GM18498 (cell line): ENCODE data around the gene TRIM45.
"Not testable (repeated sequence)": the region's sequence is repeated elsewhere in the genome, so short reads cannot be mapped to it uniquely, and the experiment has no call there.

Experiments
- ATAC-seq: cut with Tn5 transposase; IDR thresholded peaks from one replicate; pipeline ENCODE4 v1.9.1; 2021; ENCODE audit warnings: mild to moderate bottlenecking, moderate library complexity; ENCODE audit not compliant: unreplicated experiment

Gene TRIM45

GRCh38 chr1:117121589-117122329 lies at the start of gene TRIM45:
Gene TRIM45 (minus strand): TSS chr1:117121749. CDS start chr1:117121201, 548 bp downstream.
- ATAC-seq = peak; percentile 92

GRCh38 chr1:117169871-117170596 lies 48.5 kb upstream of the TRIM45 start:
- ATAC-seq = no peak

GRCh38 chr1:117167402-117167801 lies 45.9 kb upstream of the TRIM45 start:
- ATAC-seq = no peak

GRCh38 chr1:117166076-117166475 lies 44.5 kb upstream of the TRIM45 start:
- no peak for ATAC-seq

GRCh38 chr1:117164209-117164608 lies 42.7 kb upstream of the TRIM45 start:
- ATAC-seq = no peak

- ATAC-seq = no peak
These were observed 41.3 kb upstream of the TRIM45 start for GRCh38 chr1:117162816-117163215.

GRCh38 chr1:117161887-117162286 lies 40.3 kb upstream of the TRIM45 start:
- ATAC-seq = no peak

- not testable (repeated sequence) for ATAC-seq
These were observed 29.8 kb upstream of the TRIM45 start for GRCh38 chr1:117151305-117151704.

- ATAC-seq = no peak
These were observed 28.8 kb upstream of the TRIM45 start for GRCh38 chr1:117150316-117150715.

GRCh38 chr1:117147856-117148588 lies 26.5 kb upstream of the TRIM45 start:
- no peak for ATAC-seq

- no peak for ATAC-seq
These were observed 25.8 kb upstream of the TRIM45 start for GRCh38 chr1:117147341-117147831.

GRCh38 chr1:117146575-117147340 lies 25.2 kb upstream of the TRIM45 start:
- no peak for ATAC-seq

GRCh38 chr1:117146072-117146471 lies 24.5 kb upstream of the TRIM45 start:
- no peak for ATAC-seq

GRCh38 chr1:117143871-117144270 lies 22.3 kb upstream of the TRIM45 start:
- no peak for ATAC-seq

GRCh38 chr1:117143172-117143571 lies 21.6 kb upstream of the TRIM45 start:
- ATAC-seq = no peak

GRCh38 chr1:117142200-117142599 lies 20.7 kb upstream of the TRIM45 start:
- no peak for ATAC-seq

GRCh38 chr1:117138561-117138960 lies 17.0 kb upstream of the TRIM45 start:
- no peak for ATAC-seq

GRCh38 chr1:117138106-117138505 lies 16.6 kb upstream of the TRIM45 start:
- no peak for ATAC-seq

- ATAC-seq = no peak
These were observed 15.8 kb upstream of the TRIM45 start for GRCh38 chr1:117137281-117137855.

GRCh38 chr1:117136749-117137148 lies 15.2 kb upstream of the TRIM45 start:
- ATAC-seq = no peak
